Suprapubic skin (tissue), 4 donors: ENCODE measurements around the gene TNIP1. TPM values are rescaled to one million over a fixed set of nuclear protein-coding genes. Genes with fewer than 3 reads are reported as not detected.

Source experiments
- DNase-seq, 2 donors: peaks; one replicate each; pipeline ENCODE4 v3.0.0-alpha.2; 2019; ENCODE audit warnings: low spot score in 2 of 2
- H3K27ac ChIP-seq: fragments of 200-600 bp; sonication (generic); one replicate; pipeline ENCODE4 v1.5.1; 2019
- H3K27me3 ChIP-seq: fragments of 200-600 bp; sonication (generic); one replicate; pipeline ENCODE4 v1.5.1; 2019
- H3K36me3 ChIP-seq: fragments of 200-600 bp; sonication (generic); one replicate; pipeline ENCODE4 v1.5.1; 2019
- H3K4me1 ChIP-seq: fragments of 200-600 bp; sonication (generic); one replicate; pipeline ENCODE4 v1.5.1; 2019
- H3K4me3 ChIP-seq: fragments of 200-600 bp; sonication (generic); one replicate; pipeline ENCODE4 v1.5.1; 2019; ENCODE audit warnings: mild to moderate bottlenecking
- H3K9me3 ChIP-seq: fragments of 200-600 bp; sonication (generic); one replicate; pipeline ENCODE4 v1.5.1; 2019
- CTCF ChIP-seq, 2 donors: fragments of 200-600 bp in 1 of 2; fragments of 450-650 bp in 1 of 2; sonication (generic) in 1 of 2; IDR thresholded peaks; one replicate each; pipeline ENCODE4 v1.5.1; 2016 to 2019; ENCODE audit warnings: antibody characterized with exemption in 2 of 2, mild to moderate bottlenecking in 1 of 2, moderate library complexity in 1 of 2
- EP300 ChIP-seq: sonication (generic); formaldehyde crosslinking; IDR thresholded peaks from one replicate; pipeline ENCODE4 v1.6.1; 2017; ENCODE audit warnings: antibody characterized with exemption
- POLR2A ChIP-seq, 2 donors: fragments of 450-650 bp; IDR thresholded peaks; one replicate each; pipeline ENCODE4 v1.6.1; 2017; ENCODE audit warnings: antibody characterized with exemption in 2 of 2, mild to moderate bottlenecking in 2 of 2, moderate library complexity in 2 of 2
- POLR2AphosphoS5 ChIP-seq, 3 donors: sonication (generic); formaldehyde crosslinking; IDR thresholded peaks; one replicate each; pipeline ENCODE4 v1.6.1; 2017; ENCODE audit warnings: antibody characterized with exemption in 3 of 3
- WGBS: methylation state at CpG from one replicate; pipeline ENCODE4 v1.1.5; 2018; 5-methylcytosine and 5-hydroxymethylcytosine counted together
- total RNA-seq, 4 donors: library from RNA; depleted of rRNA; stranded (reverse); fragments of >200 nt; gene quantifications; one replicate each; pipeline ENCODE4 v1.1.0, GENCODE V29; 2016

The TNIP1 gene
- total RNA-seq, 4 donors from 2014 or later, result 47.5 to 94.7 (median 70.9) TPM

GRCh38 chr5:151126199-151126645 lies 45.4 kb upstream of the TNIP1 start:
- Histone ChIP-seq H3K27me3 (no peaks in the 10 kb centered on the region), H3K4me3 (no peak overlapping the region), H3K4me1 (no peaks in the 10 kb centered on the region), H3K9me3 (no peaks in the 10 kb centered on the region), H3K27ac (no peak overlapping the region), H3K36me3 (peaks cover 70% of the 10 kb centered on the region)
- TF ChIP-seq EP300 (no peak), POLR2AphosphoS5 (IDR thresholded peaks at IDR 0.05) (no peak), POLR2A (IDR thresholded peaks at IDR 0.05) (no peak), CTCF (IDR thresholded peaks at IDR 0.05) (peak; percentile 72 to 83)
- 19% methylated on average over 9 of the region's 9 CpGs for WGBS
- DNase-seq, result peak in 1 of 2 donors; percentile 86

GRCh38 chr5:151125421-151125820 lies 44.6 kb upstream of the TNIP1 start:
- no peak for TF ChIP-seq CTCF (IDR thresholded peaks at IDR 0.05)
- TF ChIP-seq POLR2A (IDR thresholded peaks at IDR 0.05), result no peak
- no peak for TF ChIP-seq POLR2AphosphoS5 (IDR thresholded peaks at IDR 0.05)
- no peak for TF ChIP-seq EP300
- 70% methylated on average over 7 of the region's 7 CpGs for WGBS
- DNase-seq, result no peak
- no peaks in the 10 kb centered on the region for H3K27me3 ChIP-seq
- no peak overlapping the region for H3K27ac ChIP-seq
- no peaks in the 10 kb centered on the region for H3K9me3 ChIP-seq
- H3K36me3 ChIP-seq, result peaks cover 70% of the 10 kb centered on the region
- no peaks in the 10 kb centered on the region for H3K4me1 ChIP-seq
- no peak overlapping the region for H3K4me3 ChIP-seq

GRCh38 chr5:151123897-151124751 lies 43.3 kb upstream of the TNIP1 start:
- H3K4me3 ChIP-seq, result no peak overlapping the region

GRCh38 chr5:151122828-151123227 lies 42.0 kb upstream of the TNIP1 start:
- peaks cover 74% of the 10 kb centered on the region for H3K36me3 ChIP-seq
- TF ChIP-seq POLR2AphosphoS5 (IDR thresholded peaks at IDR 0.05) (no peak), EP300 (no peak), CTCF (IDR thresholded peaks at IDR 0.05) (no peak), POLR2A (IDR thresholded peaks at IDR 0.05) (no peak)

More at GRCh38 chr5:151123897-151124751, 43.3 kb upstream of the TNIP1 start:
- no peak for TF ChIP-seq POLR2A (IDR thresholded peaks at IDR 0.05)
- no peak for TF ChIP-seq EP300
- TF ChIP-seq POLR2AphosphoS5 (IDR thresholded peaks at IDR 0.05), result no peak
- TF ChIP-seq CTCF (IDR thresholded peaks at IDR 0.05), result no peak
- Histone ChIP-seq H3K36me3 (peaks cover 76% of the 10 kb centered on the region), H3K27ac (no peak overlapping the region), H3K27me3 (no peaks in the 10 kb centered on the region), H3K4me1 (no peaks in the 10 kb centered on the region), H3K9me3 (no peaks in the 10 kb centered on the region)
- DNase-seq, result no peak
- WGBS, result 72% methylated on average over 17 of the region's 17 CpGs

GRCh38 chr5:151121665-151122064 lies 40.8 kb upstream of the TNIP1 start:
- no peak overlapping the region for H3K27ac ChIP-seq
- no peak overlapping the region for H3K4me3 ChIP-seq
- peaks cover 75% of the 10 kb centered on the region for H3K36me3 ChIP-seq
- no peaks in the 10 kb centered on the region for H3K27me3 ChIP-seq
- no peaks in the 10 kb centered on the region for H3K4me1 ChIP-seq
- no peak for DNase-seq
- TF ChIP-seq CTCF (IDR thresholded peaks at IDR 0.05) (no peak), EP300 (no peak), POLR2A (IDR thresholded peaks at IDR 0.05) (no peak), POLR2AphosphoS5 (IDR thresholded peaks at IDR 0.05) (no peak)
- H3K9me3 ChIP-seq, result no peaks in the 10 kb centered on the region
- 92% methylated on average over 5 of the region's 5 CpGs for WGBS

More at GRCh38 chr5:151122828-151123227, 42.0 kb upstream of the TNIP1 start:
- no peak for DNase-seq
- Histone ChIP-seq H3K27ac (no peak overlapping the region), H3K9me3 (no peaks in the 10 kb centered on the region), H3K4me3 (no peak overlapping the region), H3K4me1 (no peaks in the 10 kb centered on the region), H3K27me3 (no peaks in the 10 kb centered on the region)
- WGBS, result 100% methylated on average over 3 of the region's 14 CpGs
